ENCODE results near the gene TSBP1. TPM values are rescaled to one million over a fixed set of nuclear protein-coding genes. Genes with fewer than 3 reads are reported as not detected.

The TSBP1 gene
- total RNA-seq, 1 donor from 2014 or later = not detected

DNA sequence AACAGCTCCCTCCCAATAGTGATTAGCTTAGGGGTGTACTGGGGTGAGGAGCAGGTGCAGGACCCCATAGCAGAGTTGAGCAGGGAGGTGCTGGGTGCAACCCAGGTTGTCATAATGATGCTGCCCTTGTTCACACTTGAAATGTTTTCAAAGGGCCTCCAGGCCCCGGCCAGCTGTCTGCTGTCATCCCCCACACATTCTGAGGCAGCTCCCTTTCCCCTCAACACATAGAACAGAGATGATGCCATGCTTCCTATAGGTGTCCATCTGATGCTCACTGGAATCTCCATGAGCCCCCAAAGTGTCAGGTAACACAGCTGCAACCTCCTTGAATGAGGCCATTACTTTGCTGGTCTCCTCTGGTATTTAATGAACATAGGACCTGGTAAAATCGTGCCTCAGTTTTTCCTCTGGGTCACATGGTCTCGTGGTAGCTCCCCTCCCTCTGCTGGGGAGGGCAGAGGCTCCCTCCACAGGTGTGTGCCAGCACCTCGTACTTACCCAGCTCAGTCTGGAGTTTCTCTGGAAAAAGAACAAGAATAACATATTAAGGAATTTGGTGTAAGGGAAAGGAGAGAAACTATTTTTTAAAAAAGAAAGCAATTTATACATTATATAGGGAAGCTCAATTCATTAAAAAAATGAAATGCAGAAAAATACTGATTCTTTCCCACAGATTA lies 29.7 kb upstream of the TSBP1 start:
- no peak overlapping the region for H3K4me3 ChIP-seq
- H3K27me3 ChIP-seq = no peaks in the 10 kb centered on the region
- no peak overlapping the region for H3K27ac ChIP-seq
- no peak for DNase-seq (ENCODE audit: low spot score in 2 of 2)
- H3K4me1 ChIP-seq = no peaks in the 10 kb centered on the region
- intact Hi-C loops (cut with DNase I) = no loop called here
- H3K36me3 ChIP-seq = no peaks in the 10 kb centered on the region
- TF ChIP-seq, protein P1, sequence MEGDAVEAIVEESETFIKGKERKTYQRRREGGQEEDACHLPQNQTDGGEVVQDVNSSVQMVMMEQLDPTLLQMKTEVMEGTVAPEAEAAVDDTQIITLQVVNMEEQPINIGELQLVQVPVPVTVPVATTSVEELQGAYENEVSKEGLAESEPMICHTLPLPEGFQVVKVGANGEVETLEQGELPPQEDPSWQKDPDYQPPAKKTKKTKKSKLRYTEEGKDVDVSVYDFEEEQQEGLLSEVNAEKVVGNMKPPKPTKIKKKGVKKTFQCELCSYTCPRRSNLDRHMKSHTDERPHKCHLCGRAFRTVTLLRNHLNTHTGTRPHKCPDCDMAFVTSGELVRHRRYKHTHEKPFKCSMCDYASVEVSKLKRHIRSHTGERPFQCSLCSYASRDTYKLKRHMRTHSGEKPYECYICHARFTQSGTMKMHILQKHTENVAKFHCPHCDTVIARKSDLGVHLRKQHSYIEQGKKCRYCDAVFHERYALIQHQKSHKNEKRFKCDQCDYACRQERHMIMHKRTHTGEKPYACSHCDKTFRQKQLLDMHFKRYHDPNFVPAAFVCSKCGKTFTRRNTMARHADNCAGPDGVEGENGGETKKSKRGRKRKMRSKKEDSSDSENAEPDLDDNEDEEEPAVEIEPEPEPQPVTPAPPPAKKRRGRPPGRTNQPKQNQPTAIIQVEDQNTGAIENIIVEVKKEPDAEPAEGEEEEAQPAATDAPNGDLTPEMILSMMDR (IDR thresholded peaks at IDR 0.05) = no peak
- no peaks in the 10 kb centered on the region for H3K9me3 ChIP-seq

DNA sequence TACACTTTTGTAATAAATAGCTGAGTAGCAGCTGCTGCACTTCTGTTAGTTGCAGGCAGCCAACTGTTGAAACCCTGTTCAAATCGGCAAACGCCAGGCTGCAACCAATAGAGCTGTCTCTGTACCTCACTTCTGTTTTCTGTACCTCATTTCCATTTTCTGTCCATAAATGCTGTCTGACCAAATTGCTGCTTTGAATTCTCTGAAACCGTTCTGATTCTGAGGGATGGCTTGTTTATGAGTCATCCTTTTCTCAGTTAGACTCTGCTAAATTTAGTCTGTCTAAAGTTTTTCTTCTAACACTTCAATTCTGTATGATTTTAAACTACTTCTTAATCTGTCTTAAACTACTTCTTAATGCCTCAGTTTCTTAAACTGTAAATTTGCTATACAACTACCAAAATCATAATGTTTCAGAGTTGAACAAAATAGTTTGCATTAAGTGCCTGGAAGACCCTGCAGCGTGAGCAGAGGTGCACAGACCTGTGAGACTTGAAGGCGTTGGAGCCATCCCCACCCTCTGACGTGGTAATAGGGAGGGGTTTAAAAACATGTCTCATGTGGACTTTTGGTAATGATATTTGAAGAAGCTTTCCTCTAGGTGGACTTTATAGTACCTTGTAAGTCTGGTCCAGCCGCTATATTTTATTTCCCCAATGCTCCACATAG lies 25.7 kb upstream of the TSBP1 start:
- Histone ChIP-seq H3K36me3 (no peaks in the 10 kb centered on the region), H3K9me3 (no peaks in the 10 kb centered on the region), H3K27ac (no peak overlapping the region), H3K4me1 (no peaks in the 10 kb centered on the region), H3K4me3 (no peak overlapping the region), H3K27me3 (no peaks in the 10 kb centered on the region)
- TF ChIP-seq, protein P1 (IDR thresholded peaks at IDR 0.05) = no peak
- no peak for DNase-seq (ENCODE audit: low spot score in 2 of 2)
- intact Hi-C loops (cut with DNase I) = no loop called here

DNA sequence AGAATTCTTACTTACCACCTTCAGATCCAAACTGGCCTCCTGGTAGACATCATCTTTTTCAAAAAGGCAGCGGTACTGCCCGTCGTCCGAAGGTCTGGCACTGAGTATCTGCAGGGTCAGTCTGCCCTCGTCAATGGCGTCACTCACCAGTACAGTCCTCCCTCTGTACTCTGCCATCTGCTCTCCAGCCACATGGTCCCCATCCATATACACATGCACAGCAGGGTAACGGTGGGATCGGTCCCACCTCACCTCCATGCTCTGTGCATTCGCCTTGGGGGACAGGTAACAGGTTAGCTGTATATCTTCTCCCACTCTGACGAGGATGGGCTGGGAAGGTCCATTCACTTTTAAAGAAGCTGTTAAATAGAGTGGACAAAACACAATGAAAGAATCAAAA lies 24.3 kb upstream of the TSBP1 start:
- intact Hi-C loops (cut with DNase I) = no loop called here
- DNase-seq (ENCODE audit: low spot score in 2 of 2) = no peak
- Histone ChIP-seq H3K27ac (no peak overlapping the region), H3K27me3 (no peaks in the 10 kb centered on the region), H3K4me3 (no peak overlapping the region), H3K36me3 (no peaks in the 10 kb centered on the region), H3K4me1 (no peaks in the 10 kb centered on the region), H3K9me3 (no peaks in the 10 kb centered on the region)
- TF ChIP-seq, protein P1 (IDR thresholded peaks at IDR 0.05) = no peak

GRCh38 chr6:32393665-32394420 lies 22.1 kb upstream of the TSBP1 start:
- peak overlapping the region in 1 of 2 donors; percentile 7 for H3K27ac ChIP-seq
- no peaks in the 10 kb centered on the region for H3K27me3 ChIP-seq
- H3K9me3 ChIP-seq = no peaks in the 10 kb centered on the region
- intact Hi-C loops (cut with DNase I) = no loop called here
- H3K4me3 ChIP-seq = no peak overlapping the region
- TF ChIP-seq, protein P1 (IDR thresholded peaks at IDR 0.05) = no peak
- DNase-seq (ENCODE audit: low spot score in 2 of 2) = no peak
- H3K36me3 ChIP-seq = no peaks in the 10 kb centered on the region
- H3K4me1 ChIP-seq = no peaks in the 10 kb centered on the region

- TF ChIP-seq, protein P1 (IDR thresholded peaks at IDR 0.05) = no peak
- Histone ChIP-seq H3K27ac (no peak overlapping the region), H3K36me3 (no peaks in the 10 kb centered on the region), H3K9me3 (no peaks in the 10 kb centered on the region), H3K4me3 (no peak overlapping the region), H3K27me3 (no peaks in the 10 kb centered on the region), H3K4me1 (no peaks in the 10 kb centered on the region)
- no peak for DNase-seq (ENCODE audit: low spot score in 2 of 2)
- intact Hi-C loops (cut with DNase I) = no loop called here
Measured at GRCh38 chr6:32391505-32391904, 19.8 kb upstream of the TSBP1 start.

All from ascending aorta (tissue), 2 donors.